Lower lobe of right lung (tissue), 2 donors: ENCODE data around the gene ZFYVE19. TPM values are rescaled to one million over a fixed set of nuclear protein-coding genes. Genes with fewer than 3 reads are reported as not detected.

Experiments used
- ATAC-seq, 2 donors: fragments of 200-7000 bp; cut with Tn5 transposase; one replicate each; pipeline ENCODE4 v1.9.1; 2020 to 2022; ENCODE audit warnings: mild to moderate bottlenecking in 2 of 2, moderate library complexity in 2 of 2
- DNase-seq: peaks from one replicate; pipeline ENCODE4 v3.0.0-alpha.2; 2020
- H3K27ac ChIP-seq: fragments of 200-600 bp; one replicate; pipeline ENCODE4 v1.8.0; 2022
- H3K27me3 ChIP-seq: fragments of 200-600 bp; one replicate; pipeline ENCODE4 v1.8.0; 2022; ENCODE audit warnings: low read depth
- H3K36me3 ChIP-seq: fragments of 200-600 bp; one replicate; pipeline ENCODE4 v1.8.0; 2022; ENCODE audit warnings: mild to moderate bottlenecking
- H3K4me1 ChIP-seq: fragments of 200-600 bp; one replicate; pipeline ENCODE4 v1.8.0; 2022
- H3K4me3 ChIP-seq: fragments of 200-600 bp; one replicate; pipeline ENCODE4 v1.8.0; 2022; ENCODE audit warnings: mild to moderate bottlenecking
- H3K9me3 ChIP-seq: fragments of 200-600 bp; one replicate; pipeline ENCODE4 v1.8.0; 2022
- intact Hi-C: fragments of 100-400 bp; cut with DNase I; formaldehyde crosslinking; loops from one replicate; pipeline ENCODE4 v1.11.0; 2022
- total RNA-seq: library from RNA; stranded (reverse); fragmentation: NEBNext Ultra II Directional; extraction: Animal tissue kit (Norgen Biotek cat#: 25700); gene quantifications from one replicate; pipeline ENCODE4 v1.2.1, GENCODE V29; 2021
- TF ChIP-seq, protein P1 (sequence below): fragments of 200-600 bp; IDR thresholded peaks from one replicate; pipeline ENCODE4 v1.8.0; 2022; ENCODE audit warnings: antibody characterized with exemption, mild to moderate bottlenecking
- donor health status: DM: no; HTN: yes; CAD: no; lungs with severe emphysema.

The ZFYVE19 gene
- total RNA-seq, 1 donor from 2014 or later, result 29.6 TPM

DNA sequence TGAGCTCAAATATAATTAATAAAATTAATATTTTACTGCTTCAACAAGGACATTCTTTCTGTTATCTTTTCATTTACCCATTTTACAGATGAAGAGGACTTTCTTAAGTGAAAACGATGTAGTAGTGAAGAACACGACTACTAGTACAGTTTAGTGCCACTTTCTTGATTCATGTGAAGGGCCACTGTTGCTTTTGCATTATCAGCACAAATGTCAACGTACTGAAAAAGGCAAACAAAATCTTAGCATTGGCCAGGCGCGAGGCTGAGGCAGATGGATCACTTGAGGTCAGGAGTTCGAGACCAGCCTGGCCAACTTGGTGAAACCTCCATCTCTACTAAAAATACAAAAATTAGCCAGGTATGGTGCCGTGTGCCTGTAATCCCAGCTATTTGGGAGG lies 12.2 kb downstream of the ZFYVE19 start:
- Histone ChIP-seq H3K4me1 (no peaks in the 10 kb centered on the region), H3K36me3 (peaks cover 10% of the 10 kb centered on the region), H3K27ac (no peak overlapping the region), H3K4me3 (no peak overlapping the region), H3K27me3 (no peaks in the 10 kb centered on the region), H3K9me3 (no peaks in the 10 kb centered on the region)
- ATAC-seq (no peak), DNase-seq (no peak)
- intact Hi-C loops, result no loop called here
- TF ChIP-seq, protein P1, sequence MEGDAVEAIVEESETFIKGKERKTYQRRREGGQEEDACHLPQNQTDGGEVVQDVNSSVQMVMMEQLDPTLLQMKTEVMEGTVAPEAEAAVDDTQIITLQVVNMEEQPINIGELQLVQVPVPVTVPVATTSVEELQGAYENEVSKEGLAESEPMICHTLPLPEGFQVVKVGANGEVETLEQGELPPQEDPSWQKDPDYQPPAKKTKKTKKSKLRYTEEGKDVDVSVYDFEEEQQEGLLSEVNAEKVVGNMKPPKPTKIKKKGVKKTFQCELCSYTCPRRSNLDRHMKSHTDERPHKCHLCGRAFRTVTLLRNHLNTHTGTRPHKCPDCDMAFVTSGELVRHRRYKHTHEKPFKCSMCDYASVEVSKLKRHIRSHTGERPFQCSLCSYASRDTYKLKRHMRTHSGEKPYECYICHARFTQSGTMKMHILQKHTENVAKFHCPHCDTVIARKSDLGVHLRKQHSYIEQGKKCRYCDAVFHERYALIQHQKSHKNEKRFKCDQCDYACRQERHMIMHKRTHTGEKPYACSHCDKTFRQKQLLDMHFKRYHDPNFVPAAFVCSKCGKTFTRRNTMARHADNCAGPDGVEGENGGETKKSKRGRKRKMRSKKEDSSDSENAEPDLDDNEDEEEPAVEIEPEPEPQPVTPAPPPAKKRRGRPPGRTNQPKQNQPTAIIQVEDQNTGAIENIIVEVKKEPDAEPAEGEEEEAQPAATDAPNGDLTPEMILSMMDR, result no peak

DNA sequence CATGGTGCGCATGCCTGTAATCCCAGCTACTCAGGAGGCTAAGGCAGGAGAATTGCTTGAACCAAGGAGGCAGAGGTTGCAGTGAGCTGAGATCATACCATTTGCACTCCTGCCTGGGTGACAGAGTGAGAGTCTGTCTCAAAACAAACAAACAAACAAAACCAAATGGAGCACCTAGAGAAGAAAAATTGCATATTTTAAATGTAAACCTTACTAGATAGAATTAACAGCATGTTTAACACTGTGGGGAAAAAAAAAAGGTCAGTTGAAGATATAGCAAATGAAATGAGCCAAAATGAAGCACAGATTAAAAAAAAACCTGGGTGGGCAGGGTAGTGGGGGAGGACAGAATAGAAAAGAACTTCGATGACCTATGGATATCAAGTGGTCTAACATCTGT lies 14.3 kb downstream of the ZFYVE19 start:
- no peak for DNase-seq
- Histone ChIP-seq H3K27me3 (no peaks in the 10 kb centered on the region), H3K4me1 (no peaks in the 10 kb centered on the region), H3K9me3 (no peaks in the 10 kb centered on the region), H3K4me3 (no peak overlapping the region), H3K36me3 (no peaks in the 10 kb centered on the region), H3K27ac (no peak overlapping the region)
- intact Hi-C loops, result no loop called here
- TF ChIP-seq, protein P1, result no peak
- ATAC-seq, result no peak

DNA sequence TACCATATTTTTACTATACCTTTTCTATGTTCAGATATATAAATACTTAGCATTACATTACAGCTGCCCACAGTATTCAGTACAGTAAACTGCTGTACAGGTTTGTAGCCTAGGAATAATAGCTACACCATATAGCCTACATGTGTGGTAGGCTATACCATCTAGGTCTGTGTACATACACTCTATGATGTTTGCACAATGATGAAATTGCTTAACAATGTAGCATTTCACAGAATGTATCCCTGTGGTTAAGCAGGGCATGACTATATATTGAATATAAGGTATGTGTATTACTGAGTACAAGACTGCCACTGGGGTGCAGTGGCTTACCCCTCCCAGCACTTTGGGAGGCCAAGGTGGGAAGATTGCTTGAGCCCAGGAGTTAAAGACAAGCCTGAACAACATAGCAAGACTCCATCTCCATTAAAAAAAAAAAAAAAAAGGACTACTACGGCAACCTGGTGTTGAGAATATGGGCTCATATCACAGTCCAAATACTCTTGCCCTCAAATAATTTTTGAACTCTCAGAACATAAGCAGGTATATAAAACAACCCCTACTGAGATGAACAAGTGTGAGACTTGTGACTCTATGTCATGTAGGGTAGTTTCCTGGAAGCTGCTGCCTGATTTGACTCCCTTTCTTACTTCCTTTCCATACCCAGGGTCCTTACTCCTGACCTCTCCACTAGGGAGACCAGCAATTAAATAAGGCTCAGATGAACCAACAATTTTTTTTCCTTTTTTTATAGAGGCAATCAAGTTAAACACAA lies 16.9 kb downstream of the ZFYVE19 start:
- ATAC-seq, result no peak
- H3K27me3 ChIP-seq, result no peaks in the 10 kb centered on the region
- no peak for DNase-seq
- TF ChIP-seq, protein P1, result no peak
- H3K4me3 ChIP-seq, result no peak overlapping the region
- no peaks in the 10 kb centered on the region for H3K36me3 ChIP-seq
- intact Hi-C loops, result no loop called here
- H3K27ac ChIP-seq, result no peak overlapping the region
- H3K4me1 ChIP-seq, result no peaks in the 10 kb centered on the region
- no peaks in the 10 kb centered on the region for H3K9me3 ChIP-seq

DNA sequence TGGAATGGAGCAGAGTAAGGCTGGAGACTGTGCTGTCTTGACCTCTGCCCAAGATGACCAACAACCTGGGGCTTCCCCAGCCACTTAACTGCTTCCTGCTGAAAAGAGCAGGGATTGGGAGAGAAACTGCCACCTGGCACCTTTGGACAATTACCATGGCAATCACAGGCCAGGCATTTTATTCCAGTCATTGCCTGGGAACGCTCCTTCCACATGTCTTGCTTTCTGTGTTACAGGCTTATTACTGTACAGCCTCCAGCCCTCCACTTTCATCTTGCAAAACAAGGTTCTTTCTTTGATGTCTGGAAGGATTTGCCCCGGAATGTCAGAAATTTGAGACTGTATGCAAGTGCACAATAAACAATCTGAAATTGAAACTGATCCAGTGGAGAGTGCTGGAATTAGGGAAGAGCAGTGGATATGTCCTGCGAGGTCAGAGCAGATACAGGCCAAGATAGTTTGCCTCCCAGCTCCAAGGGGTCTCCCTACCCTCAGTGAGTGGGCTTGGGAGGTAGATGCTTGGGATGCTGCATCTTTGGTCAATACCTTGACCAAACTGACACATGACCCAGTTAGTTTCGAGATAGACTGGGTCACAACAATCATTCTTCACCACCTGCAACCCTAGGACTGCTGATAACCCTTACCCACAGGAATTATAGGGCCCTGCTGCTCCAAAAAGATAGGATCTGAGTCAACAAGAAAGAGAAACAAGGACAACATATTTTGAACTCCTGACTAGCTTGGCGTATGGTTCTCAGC lies 19.0 kb downstream of the ZFYVE19 start:
- H3K4me3 ChIP-seq, result no peak overlapping the region
- no peaks in the 10 kb centered on the region for H3K4me1 ChIP-seq
- no peaks in the 10 kb centered on the region for H3K36me3 ChIP-seq
- H3K9me3 ChIP-seq, result no peaks in the 10 kb centered on the region
- intact Hi-C loops, result no loop called here
- H3K27me3 ChIP-seq, result no peaks in the 10 kb centered on the region
- TF ChIP-seq, protein P1, result no peak
- ATAC-seq (peak; percentile 39 to 68), DNase-seq (no peak)
- H3K27ac ChIP-seq, result no peak overlapping the region

DNA sequence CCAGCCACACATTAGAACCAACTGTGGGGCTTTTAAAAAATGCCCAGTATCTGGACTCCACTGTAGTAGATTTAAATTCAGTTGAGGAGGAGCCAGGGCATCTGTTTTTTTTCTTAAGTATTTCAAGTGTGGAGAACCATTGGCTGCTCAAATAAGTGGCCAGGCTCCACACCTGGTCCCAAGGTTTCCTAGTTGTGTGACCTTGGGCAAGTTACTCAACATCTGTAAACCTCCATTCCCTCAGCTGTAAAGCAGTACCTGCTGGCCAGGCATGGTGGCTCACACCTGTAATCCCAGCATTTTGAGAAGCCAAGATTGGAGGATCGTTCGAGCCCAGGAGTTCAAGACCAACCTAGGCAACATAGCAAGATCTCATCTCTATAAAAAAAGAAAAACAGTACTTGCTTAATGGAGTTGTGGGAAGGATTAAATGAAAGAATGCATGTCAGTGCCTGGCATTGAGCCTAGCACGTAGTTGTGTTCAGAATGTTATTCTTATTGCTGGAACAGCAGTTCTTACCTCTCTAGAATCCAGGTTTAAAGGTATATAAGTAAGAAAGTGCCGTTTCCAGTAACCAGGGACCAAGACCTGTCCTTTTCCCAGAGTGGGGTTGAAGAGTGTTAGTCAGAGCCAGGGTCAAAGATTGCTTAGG lies 19.7 kb downstream of the ZFYVE19 start:
- DNase-seq (no peak), ATAC-seq (no peak)
- H3K27me3 ChIP-seq, result no peaks in the 10 kb centered on the region
- no peak overlapping the region for H3K27ac ChIP-seq
- H3K9me3 ChIP-seq, result no peaks in the 10 kb centered on the region
- intact Hi-C loops, result no loop called here
- TF ChIP-seq, protein P1, result no peak
- no peaks in the 10 kb centered on the region for H3K36me3 ChIP-seq
- no peaks in the 10 kb centered on the region for H3K4me1 ChIP-seq
- no peak overlapping the region for H3K4me3 ChIP-seq
